DMS 273 treated with DMSO at 0.1 percent for 48 hours (cell line): ENCODE data around the gene SLC17A5.
"Not testable (repeated sequence)": the region's sequence is repeated elsewhere in the genome, so short reads cannot be mapped to it uniquely, and the experiment has no call there.

Experiments
- DNase-seq: peaks from one replicate; lab custom pipeline; 2025; lab: John Stamatoyannopoulos, UW

The SLC17A5 gene

DNA sequence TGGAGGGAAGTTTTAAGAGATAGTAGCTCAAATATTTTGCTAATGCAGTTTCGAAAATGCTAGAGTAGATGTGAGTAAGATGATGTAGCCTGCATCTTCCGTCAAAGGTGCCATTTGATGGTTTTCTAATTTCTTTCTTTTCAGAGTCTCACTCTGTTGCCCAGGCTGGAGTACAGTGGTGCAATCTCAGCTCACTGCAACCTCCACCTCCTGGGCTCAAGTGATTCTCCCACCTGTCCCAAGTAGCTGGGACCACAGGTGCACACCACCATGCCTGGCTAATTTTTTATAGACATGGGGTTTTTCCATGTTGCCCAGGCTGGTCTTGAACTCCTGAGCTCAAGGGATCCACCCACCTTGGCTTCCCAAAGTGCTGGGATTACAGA, 87.3 kb downstream of the SLC17A5 start:
- not testable (repeated sequence) for DNase-seq

DNA sequence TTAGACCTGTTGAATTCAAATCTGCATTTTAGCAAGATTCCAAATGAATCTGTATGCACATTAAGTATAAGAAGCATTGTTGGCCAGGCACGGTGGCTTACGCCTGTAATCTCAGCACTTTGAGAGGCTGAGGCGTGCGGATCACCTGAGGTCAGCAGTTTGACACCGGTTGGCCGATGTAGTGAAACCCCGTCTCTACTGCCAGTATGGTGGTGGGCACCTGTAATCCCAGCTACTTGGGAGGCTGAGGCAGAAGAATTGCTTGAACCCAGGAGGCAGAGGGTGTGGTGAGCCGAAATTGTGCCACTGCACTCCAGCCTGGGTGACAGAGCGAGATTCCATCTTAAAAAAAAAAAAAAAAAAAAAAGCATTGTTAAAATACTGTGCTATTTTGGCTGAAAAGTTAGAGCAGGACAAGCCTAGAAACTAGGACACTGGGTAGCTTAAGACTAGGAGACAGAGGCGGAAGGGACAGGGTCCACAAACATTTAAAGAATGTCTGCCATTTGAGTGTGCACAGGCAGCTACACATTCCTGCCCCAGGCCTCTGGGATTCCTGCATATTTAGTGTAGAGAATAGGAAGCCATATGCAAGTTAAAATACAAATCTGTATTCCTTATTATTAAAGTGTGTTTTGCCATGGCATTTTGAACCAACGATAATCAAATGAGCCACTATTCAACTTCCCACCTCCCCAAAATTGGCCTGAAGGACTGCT, 87.9 kb downstream of the SLC17A5 start:
- DNase-seq = no peak

DNA sequence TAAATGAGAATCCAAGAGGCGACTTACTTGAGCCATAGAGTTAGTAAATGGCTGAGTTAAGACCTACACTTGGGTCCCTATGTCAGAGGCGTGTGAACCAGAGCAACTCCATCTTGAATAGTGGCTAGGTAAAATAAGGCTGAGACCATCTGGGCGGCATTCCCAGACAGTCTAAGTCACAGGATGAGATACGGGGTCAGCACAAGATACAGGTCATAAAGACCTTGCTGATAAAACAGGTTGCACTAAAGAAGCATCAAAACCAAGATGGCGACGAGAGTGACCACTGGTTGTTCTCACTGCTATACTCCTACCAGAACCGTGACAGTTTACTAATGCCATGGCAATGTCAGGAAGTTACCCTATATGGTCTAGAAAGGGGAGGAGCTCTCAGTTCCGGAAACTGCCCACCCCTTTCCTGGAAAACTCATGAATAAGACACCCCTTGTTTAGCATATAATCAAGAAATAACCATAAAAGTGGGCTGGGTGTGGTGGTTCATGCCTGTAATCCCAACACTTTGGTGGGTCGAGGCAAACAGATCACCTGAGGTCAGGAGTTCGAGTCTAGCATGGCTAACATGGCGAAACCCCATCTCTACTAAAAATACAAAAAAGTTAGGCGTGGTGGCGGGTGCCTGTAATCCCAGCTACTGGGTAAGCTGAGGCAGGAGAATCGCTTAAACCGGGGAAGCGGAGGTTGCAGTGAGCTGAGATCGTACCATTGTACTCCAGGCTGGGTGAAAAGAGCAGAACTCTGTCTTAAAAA, 89.0 kb downstream of the SLC17A5 start:
- DNase-seq = no peak

DNA sequence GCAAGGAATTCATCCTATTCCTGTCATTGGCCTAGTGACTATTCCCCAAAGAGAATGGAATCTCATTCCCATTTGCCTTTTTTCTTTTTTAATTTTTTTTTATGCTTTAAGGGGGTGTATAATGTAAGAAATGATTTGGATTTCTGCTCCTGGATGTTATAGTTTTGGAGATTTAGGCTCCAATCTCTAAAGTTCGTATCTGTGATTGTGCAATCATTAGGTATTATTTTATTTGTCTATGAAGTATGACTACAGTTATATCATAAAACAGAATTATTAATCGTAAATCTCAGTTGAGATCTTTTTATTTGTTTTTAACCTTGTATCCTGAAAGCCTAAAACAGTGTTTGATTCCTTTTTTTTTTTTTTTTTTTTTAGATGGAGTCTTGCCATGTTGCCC, 91.2 kb downstream of the SLC17A5 start:
- DNase-seq = no peak

DNA sequence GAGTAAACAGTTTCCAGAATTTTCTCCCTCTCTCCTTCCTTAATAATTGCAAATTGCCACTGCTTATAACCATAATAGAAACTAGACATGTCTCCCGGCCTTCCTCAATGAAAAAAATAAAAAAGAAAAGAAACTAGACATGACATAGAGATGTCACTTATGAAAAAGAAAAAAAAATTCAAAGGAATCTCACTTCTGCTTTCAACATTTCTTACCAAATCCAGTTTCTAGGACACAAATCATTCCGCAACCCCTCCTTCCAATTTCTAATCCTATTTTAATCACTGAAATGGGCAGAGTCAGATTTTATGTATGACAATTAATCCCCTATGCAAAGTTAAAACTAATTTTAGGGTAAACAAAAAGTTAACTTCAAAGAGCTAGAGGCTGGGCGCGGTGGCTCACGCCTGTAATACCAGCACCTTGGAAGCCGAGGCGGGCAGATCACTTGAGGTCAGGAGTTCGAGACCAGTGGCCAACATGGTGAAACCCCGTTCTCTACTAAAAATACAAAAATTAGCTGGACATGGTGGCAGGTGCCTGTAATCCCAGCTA, 92.9 kb downstream of the SLC17A5 start:
- no peak for DNase-seq

DNA sequence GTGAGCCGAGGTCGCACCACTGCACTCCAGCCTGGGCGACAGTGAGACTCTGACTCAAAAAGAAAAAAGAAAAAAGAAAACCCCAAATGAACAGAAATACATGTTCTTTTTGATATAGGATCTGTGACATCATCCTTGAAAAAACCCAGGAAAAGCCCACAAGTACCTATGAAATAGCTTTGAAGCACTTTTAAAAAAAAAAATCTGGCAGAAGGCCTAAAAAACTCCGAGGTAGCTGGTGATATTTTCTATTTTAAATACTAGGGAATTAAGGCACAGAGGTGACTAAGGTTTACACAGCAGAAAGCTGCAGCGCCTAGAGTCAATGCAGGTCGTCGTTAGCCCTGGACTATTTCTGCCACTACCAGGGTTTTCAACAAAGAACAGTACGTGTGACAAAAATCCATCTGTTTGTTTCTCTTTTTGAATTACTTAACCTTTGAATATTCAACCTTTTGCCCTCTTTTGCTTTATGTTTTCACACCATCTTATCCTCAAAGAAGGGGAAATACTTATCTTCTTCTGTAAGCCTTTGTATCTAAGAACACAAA, 93.5 kb downstream of the SLC17A5 start:
- no peak for DNase-seq

DNA sequence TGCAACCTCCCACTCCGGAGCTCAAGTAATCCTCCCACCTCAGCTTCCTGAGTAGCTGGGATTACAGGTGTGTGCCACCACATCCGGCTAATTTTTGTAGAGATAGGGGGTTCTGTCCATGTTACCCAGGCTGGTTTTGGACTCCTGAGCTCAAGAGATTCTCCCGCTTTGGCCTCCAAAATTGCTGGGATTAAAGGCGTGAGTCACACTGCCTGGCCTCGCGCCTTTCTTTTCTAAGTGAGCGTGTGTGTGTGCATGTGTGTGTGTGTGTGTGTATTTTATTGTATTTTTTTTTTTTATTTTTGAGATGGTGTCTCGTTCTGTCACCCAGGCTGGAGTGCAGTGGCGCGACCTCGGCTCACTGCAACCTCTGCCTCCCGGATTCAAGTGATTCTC, 94.4 kb downstream of the SLC17A5 start:
- DNase-seq = not testable (repeated sequence)

DNA sequence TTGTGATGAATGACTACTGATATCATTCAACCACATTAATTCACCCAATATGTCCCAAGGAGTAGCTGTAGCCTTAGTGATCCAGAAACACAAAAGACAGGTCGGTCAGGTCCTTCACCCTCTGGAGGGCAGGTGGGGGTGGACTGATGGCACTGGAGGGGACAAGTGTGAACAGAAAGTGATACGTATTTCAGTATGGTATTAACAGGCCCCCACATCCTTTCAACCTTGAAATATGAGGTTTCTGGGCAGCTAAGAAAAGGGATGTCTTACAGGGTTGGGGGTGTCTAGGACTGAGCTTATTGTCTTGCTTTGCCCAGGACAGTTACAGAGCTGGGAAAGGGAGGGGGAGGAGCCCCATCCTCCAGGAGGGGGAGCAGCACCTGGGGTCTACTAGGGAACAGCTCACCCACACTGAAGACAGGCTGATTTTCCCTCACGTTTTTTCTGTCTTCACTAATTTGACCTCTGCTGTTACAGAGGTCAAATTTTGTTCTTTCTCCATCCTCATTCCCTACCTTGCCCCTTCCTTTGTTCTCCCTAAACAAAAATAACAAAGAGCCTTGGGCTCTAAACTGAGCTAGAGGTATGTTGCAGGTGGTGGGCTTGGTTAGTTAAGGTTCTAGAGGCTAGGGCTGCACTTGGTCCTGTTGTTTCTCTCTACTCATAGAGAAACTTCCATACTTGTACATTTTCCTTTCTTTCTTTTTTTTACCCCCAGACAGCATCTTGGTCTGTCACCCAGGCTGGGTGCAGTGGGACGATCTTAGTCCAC, 95.0 kb downstream of the SLC17A5 start:
- DNase-seq = no peak

DNA sequence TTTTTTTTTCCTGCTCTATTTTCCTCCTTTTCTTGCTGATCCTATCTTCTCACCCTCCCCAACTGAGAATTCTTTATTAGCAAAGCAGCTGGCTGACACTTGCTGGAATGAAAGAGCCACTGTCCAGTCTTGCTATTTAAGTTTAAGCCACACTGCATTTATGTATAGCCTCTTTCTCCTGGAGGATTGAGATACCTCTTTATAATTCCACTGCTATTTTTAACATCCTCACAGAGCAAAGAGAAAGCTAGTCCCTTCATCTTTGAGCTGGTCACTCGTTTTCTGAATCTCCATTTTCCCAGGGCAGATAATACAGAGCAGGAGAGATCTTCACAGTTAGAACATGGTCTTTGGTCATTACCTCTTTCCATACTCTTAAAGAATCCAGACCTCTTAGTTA, 97.0 kb downstream of the SLC17A5 start:
- no peak for DNase-seq

DNA sequence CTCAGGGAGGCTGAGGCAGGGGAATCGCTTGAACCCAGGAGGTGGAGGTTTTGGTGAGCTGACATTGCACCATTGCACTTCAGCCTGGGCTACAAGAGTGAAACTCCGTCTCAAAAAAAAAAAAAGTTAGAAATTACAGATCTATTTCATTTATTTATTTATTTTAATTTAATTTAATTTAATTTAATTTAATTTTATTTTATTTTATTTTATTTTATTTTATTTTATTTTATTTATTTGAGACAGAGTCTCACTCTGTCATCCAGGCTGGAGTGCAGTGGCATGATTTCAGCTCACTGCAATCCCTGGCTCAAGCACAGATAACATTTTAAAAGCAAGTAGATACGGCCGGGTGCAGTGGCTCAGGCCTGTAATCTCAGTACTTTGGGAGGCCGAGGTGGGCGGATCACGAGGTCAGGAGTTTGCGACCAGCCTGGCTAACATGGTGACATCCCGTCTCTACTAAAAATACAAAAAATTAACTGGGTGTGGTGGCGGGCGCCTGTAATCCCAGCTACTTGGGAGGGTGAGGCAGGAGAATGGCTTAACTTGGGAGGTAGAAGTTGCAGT, 98.3 kb downstream of the SLC17A5 start:
- DNase-seq = not testable (repeated sequence)

DNA sequence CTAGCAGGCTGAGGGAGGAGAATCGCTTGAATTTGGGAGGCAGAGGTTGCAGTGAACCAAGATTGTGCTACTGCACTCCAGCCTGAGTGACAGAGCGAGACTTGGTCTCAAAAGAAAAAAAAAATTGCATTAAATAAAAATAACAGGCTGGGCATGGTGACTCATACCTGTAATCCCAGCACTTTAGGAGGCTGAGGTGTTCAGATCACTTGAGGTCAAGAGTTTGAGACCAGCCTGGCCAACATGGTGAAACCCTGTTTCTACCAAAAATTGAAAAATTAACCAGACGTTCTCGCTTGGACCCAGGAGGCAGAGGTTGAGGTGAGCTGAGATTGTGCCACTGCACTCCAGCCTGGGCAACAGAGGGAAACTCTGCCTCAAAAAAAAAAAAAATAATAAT, 102.7 kb downstream of the SLC17A5 start:
- DNase-seq = not testable (repeated sequence)

DNA sequence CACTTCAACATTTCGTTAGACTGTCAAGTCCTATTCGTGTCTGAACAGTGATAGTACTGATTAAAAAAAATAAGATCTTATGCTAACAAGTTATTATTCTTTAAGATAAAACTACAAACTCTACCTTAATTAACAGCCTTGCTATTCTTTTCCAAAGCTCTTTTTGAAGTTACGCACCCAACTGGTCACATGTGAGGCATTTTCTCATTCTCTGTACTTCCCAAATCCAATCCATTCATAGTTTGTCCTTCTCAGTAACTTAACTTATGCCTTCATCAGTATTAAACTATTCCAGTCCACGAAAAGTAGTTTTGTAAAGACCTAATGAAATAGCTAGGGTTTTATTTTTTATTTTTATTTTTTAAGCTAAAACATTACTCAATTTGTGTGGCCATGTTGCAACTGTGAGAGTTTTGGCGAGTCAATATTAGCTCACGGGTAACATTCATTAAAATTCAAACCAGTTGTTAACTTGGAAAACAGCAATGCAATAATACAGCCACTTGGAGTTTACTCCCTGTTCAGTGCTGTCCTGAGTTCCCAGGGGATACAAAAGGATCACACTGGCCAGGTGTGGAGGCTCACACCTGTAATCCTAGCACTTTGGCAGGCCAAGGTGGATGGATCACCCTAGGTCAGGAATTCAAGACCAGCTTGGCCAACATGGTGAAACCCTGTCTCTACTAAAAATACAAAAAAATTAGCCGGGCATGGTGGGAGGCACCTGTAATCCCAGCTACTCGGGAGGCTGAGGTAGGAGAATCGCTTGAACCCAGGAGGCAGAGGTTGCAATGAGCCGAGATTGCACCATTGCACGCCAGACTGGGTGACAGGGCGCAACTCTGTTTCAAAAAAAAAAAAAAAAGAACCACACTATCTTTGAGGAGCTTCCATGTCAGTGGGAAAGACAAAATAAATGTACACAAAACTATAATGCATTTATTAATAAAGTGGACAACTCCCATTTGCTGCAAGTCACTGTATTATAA, 105.0 kb downstream of the SLC17A5 start:
- DNase-seq = no peak

DNA sequence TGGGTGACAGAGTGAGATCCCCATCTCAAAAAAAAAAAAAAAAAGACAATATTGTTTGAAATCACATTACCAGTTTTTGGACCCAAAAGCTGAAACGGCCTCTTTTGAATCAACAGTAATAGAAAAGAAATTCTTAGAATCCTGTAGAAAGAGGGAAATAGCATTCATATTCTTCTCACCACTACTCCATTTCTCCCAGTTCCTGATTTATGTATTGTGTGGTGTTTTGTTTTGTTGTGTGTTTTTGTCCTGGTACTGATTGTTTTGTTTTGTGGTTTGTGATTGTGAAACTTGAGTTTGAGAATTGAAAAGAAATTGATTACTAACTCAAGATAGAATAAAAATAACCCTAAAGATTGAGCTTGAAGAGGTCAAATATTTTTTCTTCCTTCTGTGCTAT, 106.8 kb downstream of the SLC17A5 start:
- DNase-seq = no peak
